Large intestine (tissue), 3 donors: ENCODE results near the gene RNF145. TPM values are rescaled to one million over a fixed set of nuclear protein-coding genes. Genes with fewer than 3 reads are reported as not detected.
"Not testable (repeated sequence)": the region's sequence is repeated elsewhere in the genome, so short reads cannot be mapped to it uniquely, and the experiment has no call there.

Experiments
- DNase-seq, 2 donors: peaks; one replicate each; pipeline versions ENCODE4 v3.0.0 to v3.0.0-alpha.2; 2013
- H3K27ac ChIP-seq: one replicate; pipeline ENCODE4 v1.5.1; 2013; ENCODE audit warnings: low read length
- H3K27me3 ChIP-seq: 2 replicates; pipeline ENCODE4 v1.6.1; 2013; ENCODE audit warnings: low read length; ENCODE audit not compliant: control insufficient read depth, insufficient read depth
- H3K36me3 ChIP-seq: 2 replicates; pipeline ENCODE4 v1.6.1; 2013; ENCODE audit warnings: low read length; ENCODE audit not compliant: control insufficient read depth, insufficient read depth
- H3K4me1 ChIP-seq: one replicate; pipeline ENCODE4 v1.6.1; 2013; ENCODE audit warnings: low read length; ENCODE audit not compliant: control insufficient read depth, insufficient read depth
- H3K4me3 ChIP-seq: one replicate; pipeline ENCODE4 v1.5.1; 2013; ENCODE audit warnings: low read length
- H3K9me3 ChIP-seq: one replicate; pipeline ENCODE4 v1.6.1; 2013; ENCODE audit warnings: mild to moderate bottlenecking, low read depth, low read length, moderate library complexity; ENCODE audit not compliant: control insufficient read depth
- WGBS: methylation state at CpG from one replicate; pipeline ENCODE4 v1.1.5; 2013; ENCODE audit warnings: low lambda C conversion rate; ENCODE audit not compliant: insufficient coverage; 5-methylcytosine and 5-hydroxymethylcytosine counted together
- polyA plus RNA-seq: library from polyadenylated mRNA; unstranded; fragments of 120-200 nt; gene quantifications from one replicate; pipeline ENCODE4 v1.2.1, GENCODE V29; 2013

Gene RNF145
- polyA plus RNA-seq, 1 donor: 52.6 TPM

- no peak overlapping the region for H3K27ac ChIP-seq
- 60% methylated on average over 1 of the region's 3 CpGs for WGBS
- DNase-seq: no peak
Measured at GRCh38 chr5:159121061-159121460, 88.3 kb downstream of the RNF145 start.

GRCh38 chr5:159120446-159120845 is 88.9 kb downstream of the RNF145 start:
- no peaks in the 10 kb centered on the region for H3K27me3 ChIP-seq
- H3K4me3 ChIP-seq: no peak overlapping the region
- H3K9me3 ChIP-seq: peaks cover 5% of the 10 kb centered on the region
- no peak overlapping the region for H3K27ac ChIP-seq
- DNase-seq: no peak
- WGBS: 88% methylated on average over 2 of the region's 4 CpGs
- no peaks in the 10 kb centered on the region for H3K36me3 ChIP-seq
- H3K4me1 ChIP-seq: no peaks in the 10 kb centered on the region

More at GRCh38 chr5:159121061-159121460, 88.3 kb downstream of the RNF145 start:
- Histone ChIP-seq H3K36me3 (no peaks in the 10 kb centered on the region), H3K4me1 (no peaks in the 10 kb centered on the region), H3K9me3 (peaks cover 5% of the 10 kb centered on the region), H3K4me3 (no peak overlapping the region), H3K27me3 (no peaks in the 10 kb centered on the region)

- H3K4me3 ChIP-seq, H3K27me3 ChIP-seq, DNase-seq, H3K36me3 ChIP-seq, H3K4me1 ChIP-seq, H3K9me3 ChIP-seq, H3K27ac ChIP-seq: not testable (repeated sequence)
- no CpG with 5 or more reads among the region's 4 CpGs for WGBS
Measured at GRCh38 chr5:159119842-159120241, 89.5 kb downstream of the RNF145 start.

GRCh38 chr5:159118958-159119659 is 90.2 kb downstream of the RNF145 start:
- DNase-seq, H3K4me1 ChIP-seq, H3K36me3 ChIP-seq, H3K4me3 ChIP-seq, H3K9me3 ChIP-seq, H3K27ac ChIP-seq, H3K27me3 ChIP-seq: not testable (repeated sequence)
- no CpG with 5 or more reads among the region's 39 CpGs for WGBS

- no peak overlapping the region for H3K4me3 ChIP-seq
- H3K9me3 ChIP-seq: no peaks in the 10 kb centered on the region
- no peaks in the 10 kb centered on the region for H3K4me1 ChIP-seq
- H3K27ac ChIP-seq: no peak overlapping the region
- H3K27me3 ChIP-seq: peaks cover 15% of the 10 kb centered on the region
- DNase-seq: no peak
- H3K36me3 ChIP-seq: no peaks in the 10 kb centered on the region
Measured at GRCh38 chr5:159113405-159113804, 95.9 kb downstream of the RNF145 start.

GRCh38 chr5:159112436-159112835 is 96.9 kb downstream of the RNF145 start:
- 100% methylated on average over 1 of the region's 2 CpGs for WGBS
- H3K4me3 ChIP-seq: no peak overlapping the region
- H3K27me3 ChIP-seq: peaks cover 15% of the 10 kb centered on the region
- no peaks in the 10 kb centered on the region for H3K36me3 ChIP-seq
- no peak overlapping the region for H3K27ac ChIP-seq
- H3K4me1 ChIP-seq: no peaks in the 10 kb centered on the region
- DNase-seq: no peak
- H3K9me3 ChIP-seq: no peaks in the 10 kb centered on the region

Other genes with a start within 250 kb of the RNF145 start
- gene EBF1, start 109.6 kb downstream of the RNF145 start, polyA plus RNA-seq: 3.5 TPM
- gene UBLCP1, start 53.7 kb upstream of the RNF145 start, polyA plus RNA-seq: 25.4 TPM
- 0.09 TPM for gene IL12B, start 120.9 kb upstream of the RNF145 start, polyA plus RNA-seq